CD14-positive monocyte (primary cell): ENCODE results near the gene NEK6. TPM values are rescaled to one million over a fixed set of nuclear protein-coding genes. Genes with fewer than 3 reads are reported as not detected.

Experiments used
- DNase-seq, 3 donors: peaks; one replicate each; pipeline ENCODE4 v3.0.0-alpha.2; 2011 to 2022
- H2AFZ ChIP-seq: 2 replicates; pipeline ENCODE4 v1.6.0; 2012; ENCODE audit warnings: mild to moderate bottlenecking, low read depth, low read length, inconsistent platforms; ENCODE audit not compliant: insufficient read depth, poor library complexity, severe bottlenecking
- H3K27ac ChIP-seq, 2 donors: 1 replicate in 1 of 2; 2 replicates in 1 of 2; pipeline ENCODE4 v1.5.1; 2012 to 2013; ENCODE audit warnings: low read length in 2 of 2, control low read depth in 1 of 2, inconsistent platforms in 1 of 2, low read depth in 1 of 2, mild to moderate bottlenecking in 1 of 2
- H3K27me3 ChIP-seq, 2 donors: one replicate each; pipeline versions ENCODE4 v1.6.0 to v1.6.1; 2011 to 2013; ENCODE audit warnings: low read length in 2 of 2; ENCODE audit not compliant: control insufficient read depth in 2 of 2, insufficient read depth in 2 of 2
- H3K36me3 ChIP-seq, 2 donors: replicated peaks in 1 of 2; 1 replicate in 1 of 2; 2 replicates in 1 of 2; pipeline versions ENCODE4 v1.5.1 to v1.6.1; 2012 to 2013; ENCODE audit warnings: low read length in 2 of 2, control low read depth in 1 of 2, inconsistent platforms in 1 of 2, mild to moderate bottlenecking in 1 of 2; ENCODE audit not compliant: insufficient read depth in 2 of 2, control insufficient read depth in 1 of 2
- H3K4me1 ChIP-seq, 2 donors: 1 replicate in 1 of 2; 2 replicates in 1 of 2; pipeline versions ENCODE4 v1.5.1 to v1.6.1; 2012 to 2013; ENCODE audit warnings: low read length in 2 of 2, control low read depth in 1 of 2, inconsistent platforms in 1 of 2, mild to moderate bottlenecking in 1 of 2, moderate library complexity in 1 of 2; ENCODE audit not compliant: insufficient read depth in 2 of 2, control insufficient read depth in 1 of 2
- H3K4me2 ChIP-seq: replicated peaks from 2 replicates; pipeline ENCODE3; 2012; ENCODE audit warnings: low read length, moderate library complexity, mild to moderate bottlenecking; ENCODE audit not compliant: poor library complexity, severe bottlenecking; ENCODE audit errors: extremely low read depth
- H3K4me3 ChIP-seq, 3 experiments: fragments of 200-600 bp in 1 of 3; sonication (generic) in 1 of 3; replicated peaks in 1 of 3; 1 replicate in 2 of 3; 2 replicates in 1 of 3; pipeline ENCODE4 v1.5.1; 2011 to 2013; ENCODE audit warnings: low read length in 3 of 3, mild to moderate bottlenecking in 3 of 3, control low read depth in 2 of 3, low read depth in 2 of 3, inconsistent platforms in 1 of 3, moderate library complexity in 1 of 3
- H3K79me2 ChIP-seq: 2 replicates; pipeline ENCODE4 v1.6.0; 2012; ENCODE audit warnings: mild to moderate bottlenecking, control low read depth, inconsistent platforms, low read length, moderate library complexity; ENCODE audit not compliant: insufficient read depth
- H3K9ac ChIP-seq: 2 replicates; pipeline ENCODE4 v1.6.0; 2017; ENCODE audit warnings: low read length, mild to moderate bottlenecking; ENCODE audit not compliant: insufficient read depth, poor library complexity, severe bottlenecking
- H3K9me3 ChIP-seq, 2 donors: replicated peaks in 1 of 2; 1 replicate in 1 of 2; 2 replicates in 1 of 2; pipeline versions ENCODE4 v1.5.1 to v1.6.1; 2012 to 2013; ENCODE audit warnings: low read length in 2 of 2, control low read depth in 1 of 2; ENCODE audit not compliant: control insufficient read depth in 1 of 2, insufficient read depth in 1 of 2
- H4K20me1 ChIP-seq: 2 replicates; pipeline ENCODE4 v1.6.0; 2012; ENCODE audit warnings: mild to moderate bottlenecking, low read length, control low read depth, moderate library complexity; ENCODE audit not compliant: insufficient read depth
- H3K27ac Mint-ChIP-seq, 7 donors: one replicate each; pipeline ENCODE4 v1.8.0; 2020; ENCODE audit warnings: mild to moderate bottlenecking in 7 of 7, mixed read lengths in 7 of 7, moderate library complexity in 6 of 7, inconsistent platforms in 2 of 7
- H3K27me3 Mint-ChIP-seq, 3 donors: one replicate each; pipeline ENCODE4 v1.8.0; 2021 to 2022; ENCODE audit warnings: low read depth in 3 of 3, mild to moderate bottlenecking in 3 of 3, mixed read lengths in 3 of 3, moderate library complexity in 3 of 3, inconsistent platforms in 1 of 3
- H3K36me3 Mint-ChIP-seq, 2 donors: one replicate each; pipeline ENCODE4 v1.8.0; 2020; ENCODE audit warnings: mixed read lengths in 2 of 2, inconsistent platforms in 1 of 2, mild to moderate bottlenecking in 1 of 2
- H3K4me1 Mint-ChIP-seq: one replicate; pipeline ENCODE4 v1.8.0; 2020; ENCODE audit warnings: mild to moderate bottlenecking, mixed read lengths
- H3K4me3 Mint-ChIP-seq, 2 donors: one replicate each; pipeline ENCODE4 v1.8.0; 2020; ENCODE audit warnings: mild to moderate bottlenecking in 2 of 2, mixed read lengths in 2 of 2, moderate library complexity in 1 of 2
- H3K9me3 Mint-ChIP-seq, 7 donors: one replicate each; pipeline ENCODE4 v1.8.0; 2020 to 2022; ENCODE audit warnings: mixed read lengths in 7 of 7, mild to moderate bottlenecking in 6 of 7, moderate library complexity in 6 of 7, inconsistent platforms in 2 of 7
- CTCF ChIP-seq: fragments of 200-600 bp; IDR thresholded peaks from one replicate; pipeline ENCODE4 v1.8.0; 2022; ENCODE audit warnings: antibody characterized with exemption, mild to moderate bottlenecking
- WGBS: methylation state at CpG from one replicate; pipeline ENCODE4 v1.1.5; 2013; ENCODE audit warnings: missing lambda C conversion rate; ENCODE audit not compliant: insufficient coverage; 5-methylcytosine and 5-hydroxymethylcytosine counted together
- intact Hi-C, 2 donors: fragments of 100-400 bp; cut with micrococcal nuclease; formaldehyde crosslinking; loops; one replicate each; pipeline versions ENCODE4 v1.15.0 to v1.15.1; 2023
- polyA plus RNA-seq, 3 donors: library from polyadenylated mRNA; depleted of rRNA in 1 of 3; unstranded in 2 of 3; stranded (reverse) in 1 of 3; fragments of 300-500 nt in 2 of 3; fragments of >200 nt in 1 of 3; fragmentation: Illumina TruSeq in 2 of 3; gene quantifications; 1 replicate in 2 of 3; 2 replicates in 1 of 3; pipeline ENCODE4 v1.2.3, GENCODE V29; 2012 to 2021

NEK6 gene
- polyA plus RNA-seq, 3 donors, result 26.1 to 46.0 (median 35.8) TPM

GRCh38 chr9:124303762-124304161 lies 46.0 kb downstream of the NEK6 start:
- peaks cover 49 to 81% of the 10 kb centered on the region in 2 donors for H3K36me3 Mint-ChIP-seq
- peaks cover 100% of the 10 kb centered on the region for H4K20me1 ChIP-seq

GRCh38 chr9:124304285-124304684 lies 46.5 kb downstream of the NEK6 start:
- no peak for TF ChIP-seq CTCF

More at GRCh38 chr9:124303762-124304161, 46.0 kb downstream of the NEK6 start:
- no peaks in the 10 kb centered on the region for H3K9me3 ChIP-seq
- H3K36me3 ChIP-seq, result peaks cover 56 to 77% of the 10 kb centered on the region in 2 donors
- no peaks in the 10 kb centered on the region for H3K27me3 ChIP-seq
- Mint-ChIP-seq H3K27me3 (no peaks in the 10 kb centered on the region), H3K4me3 (no peak overlapping the region), H3K4me1 (peaks cover 33% of the 10 kb centered on the region), H3K27ac (peak overlapping the region in 1 of 7 donors; percentile 60), H3K9me3 (no peaks in the 10 kb centered on the region)
- peaks cover 98% of the 10 kb centered on the region for H3K79me2 ChIP-seq
- no peak for DNase-seq
- H3K4me2 ChIP-seq, result no peak overlapping the region
- H3K4me3 ChIP-seq, result no peak overlapping the region
- intact Hi-C loops, result no loop called here
- TF ChIP-seq CTCF, result no peak
- H3K4me1 ChIP-seq, result peaks cover 18 to 21% of the 10 kb centered on the region in 2 donors
- no peak overlapping the region for H3K27ac ChIP-seq
- 96% methylated on average over 9 of the region's 14 CpGs for WGBS
- H2AFZ ChIP-seq, result no peak overlapping the region
- H3K9ac ChIP-seq, result no peak overlapping the region

More at GRCh38 chr9:124304285-124304684, 46.5 kb downstream of the NEK6 start:
- WGBS, result 100% methylated on average over 1 of the region's 8 CpGs
- peaks cover 17 to 20% of the 10 kb centered on the region in 2 donors for H3K4me1 ChIP-seq
- peaks cover 49 to 83% of the 10 kb centered on the region in 2 donors for H3K36me3 Mint-ChIP-seq
- no peak overlapping the region for H3K4me2 ChIP-seq
- H3K27ac ChIP-seq, result no peak overlapping the region
- peaks cover 27% of the 10 kb centered on the region for H3K4me1 Mint-ChIP-seq
- no peak overlapping the region for H3K4me3 Mint-ChIP-seq
- no peak overlapping the region for H3K9ac ChIP-seq
- H4K20me1 ChIP-seq, result peaks cover 100% of the 10 kb centered on the region
- peaks cover 61 to 77% of the 10 kb centered on the region in 2 donors for H3K36me3 ChIP-seq
- no peak overlapping the region for H3K27ac Mint-ChIP-seq
- peaks cover 98% of the 10 kb centered on the region for H3K79me2 ChIP-seq
- no peak overlapping the region for H3K4me3 ChIP-seq
- no peaks in the 10 kb centered on the region for H3K27me3 ChIP-seq
- no peak overlapping the region for H2AFZ ChIP-seq
- no peaks in the 10 kb centered on the region for H3K9me3 Mint-ChIP-seq
- DNase-seq, result no peak
- no peaks in the 10 kb centered on the region for H3K9me3 ChIP-seq
- intact Hi-C loops, result no loop called here
- H3K27me3 Mint-ChIP-seq, result no peaks in the 10 kb centered on the region
